Measurements from ENCODE around the gene OR2L2.
"Not testable (repeated sequence)": the region's sequence is repeated elsewhere in the genome, so short reads cannot be mapped to it uniquely, and the experiment has no call there.

Gene OR2L2, protein sequence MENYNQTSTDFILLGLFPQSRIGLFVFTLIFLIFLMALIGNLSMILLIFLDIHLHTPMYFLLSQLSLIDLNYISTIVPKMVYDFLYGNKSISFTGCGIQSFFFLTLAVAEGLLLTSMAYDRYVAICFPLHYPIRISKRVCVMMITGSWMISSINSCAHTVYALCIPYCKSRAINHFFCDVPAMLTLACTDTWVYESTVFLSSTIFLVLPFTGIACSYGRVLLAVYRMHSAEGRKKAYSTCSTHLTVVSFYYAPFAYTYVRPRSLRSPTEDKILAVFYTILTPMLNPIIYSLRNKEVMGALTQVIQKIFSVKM

GRCh38 chr1:248029770-248030169, at the start of gene OR2L2:
Gene OR2L2 (plus strand): TSS chr1:248030070. CDS start chr1:248038268, 8,198 bp downstream.
- DNase-seq (ENCODE audit: low read depth in 4 of 4, low spot score in 1 of 4): no peak

GRCh38 chr1:247992986-247993385, 36.9 kb upstream of the OR2L2 start:
- no peak for DNase-seq (ENCODE audit: low read depth in 4 of 4, low spot score in 1 of 4)

GRCh38 chr1:247998811-247999210, 31.1 kb upstream of the OR2L2 start:
- DNase-seq (ENCODE audit: low read depth in 4 of 4, low spot score in 1 of 4): no peak

GRCh38 chr1:248000169-248000568, 29.7 kb upstream of the OR2L2 start:
- DNase-seq (ENCODE audit: low read depth in 4 of 4, low spot score in 1 of 4): no peak

DNA sequence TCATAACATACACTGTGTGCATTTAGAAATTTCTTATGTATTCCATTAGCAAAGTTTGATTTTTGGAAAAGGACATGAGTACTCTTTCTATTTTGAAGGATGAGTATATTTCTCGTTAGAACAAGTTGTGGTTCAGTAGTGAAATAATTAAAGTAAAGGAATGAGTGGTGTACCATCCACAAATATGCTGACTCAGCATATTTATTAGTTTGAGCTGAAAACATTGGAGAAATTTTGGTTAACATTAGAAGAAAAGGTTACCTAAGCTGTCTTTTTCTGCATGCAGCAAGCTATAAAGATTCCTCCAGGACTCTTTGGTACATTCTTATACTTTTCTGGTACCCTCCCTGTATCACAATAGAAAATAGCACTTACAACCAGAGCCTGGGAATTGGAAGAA, 22.1 kb upstream of the OR2L2 start:
- no peak for DNase-seq (ENCODE audit: low read depth in 4 of 4, low spot score in 1 of 4)

- no peak for DNase-seq (ENCODE audit: low read depth in 4 of 4, low spot score in 1 of 4)
Observed at GRCh38 chr1:248009681-248010080, 20.2 kb upstream of the OR2L2 start.

DNA sequence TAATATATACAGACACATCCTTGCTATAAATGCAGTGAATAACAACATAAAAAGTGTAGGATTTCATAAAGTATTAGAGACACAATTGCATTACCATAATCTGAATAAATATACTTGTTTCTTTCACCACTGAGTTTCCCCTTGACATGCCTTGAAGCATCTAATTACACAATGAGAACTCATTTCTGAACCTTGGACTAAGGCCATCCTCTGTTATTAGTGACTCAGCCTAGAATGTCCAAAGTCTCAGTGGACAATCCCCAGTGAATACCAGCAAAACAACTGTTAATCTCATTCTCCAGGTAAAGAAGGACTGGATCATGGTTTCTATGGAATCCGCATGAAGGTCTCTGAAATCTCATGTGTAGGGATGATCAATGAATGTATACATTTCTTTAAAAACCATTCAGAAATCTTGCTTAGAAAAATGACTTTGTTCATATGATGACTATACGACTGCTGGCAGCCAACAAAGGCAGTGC, 16.6 kb upstream of the OR2L2 start, which contains the start of gene OR2L5:
Gene OR2L5, plus strand, starts transcription at position 432 of the 482 bp plus-strand sequence. CDS start 8,288 bp downstream, outside the sequence.
- no peak for DNase-seq (ENCODE audit: low read depth in 4 of 4, low spot score in 1 of 4)

- no peak for DNase-seq (ENCODE audit: low read depth in 4 of 4, low spot score in 1 of 4)
Observed at GRCh38 chr1:248015803-248016202, 14.1 kb upstream of the OR2L2 start.

GRCh38 chr1:248045209-248045608, 15.3 kb downstream of the OR2L2 start:
- no peak for DNase-seq (ENCODE audit: low read depth in 4 of 4, low spot score in 1 of 4)

GRCh38 chr1:248046536-248046935, 16.7 kb downstream of the OR2L2 start, which contains the start of gene OR2L3:
Gene OR2L3 (plus strand): TSS chr1:248046836. CDS start chr1:248060682, 13,846 bp downstream.
- DNase-seq (ENCODE audit: low read depth in 4 of 4, low spot score in 1 of 4): no peak

GRCh38 chr1:248047008-248047407, 17.1 kb downstream of the OR2L2 start:
- no peak for DNase-seq (ENCODE audit: low read depth in 4 of 4, low spot score in 1 of 4)

DNA sequence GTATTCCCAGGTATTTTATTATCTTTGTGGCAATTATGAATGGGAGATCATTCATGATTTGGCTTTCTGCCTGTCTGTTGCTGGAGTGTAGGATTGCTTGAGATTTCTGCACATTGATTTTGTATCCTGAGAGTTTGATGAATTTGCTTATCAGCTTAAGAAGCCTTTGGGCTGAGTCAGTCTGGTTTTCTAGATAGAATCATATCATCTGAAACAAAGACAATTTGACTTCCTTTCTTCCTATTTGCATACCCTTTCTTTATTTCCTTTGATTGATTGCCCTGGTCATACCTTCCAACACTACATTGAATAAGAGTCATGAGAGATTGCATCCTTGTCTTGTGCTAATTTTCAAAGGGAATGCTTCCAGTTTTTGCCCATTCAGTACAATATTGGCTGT, 24.8 kb downstream of the OR2L2 start:
- DNase-seq (ENCODE audit: low read depth in 4 of 4, low spot score in 1 of 4): no peak

DNA sequence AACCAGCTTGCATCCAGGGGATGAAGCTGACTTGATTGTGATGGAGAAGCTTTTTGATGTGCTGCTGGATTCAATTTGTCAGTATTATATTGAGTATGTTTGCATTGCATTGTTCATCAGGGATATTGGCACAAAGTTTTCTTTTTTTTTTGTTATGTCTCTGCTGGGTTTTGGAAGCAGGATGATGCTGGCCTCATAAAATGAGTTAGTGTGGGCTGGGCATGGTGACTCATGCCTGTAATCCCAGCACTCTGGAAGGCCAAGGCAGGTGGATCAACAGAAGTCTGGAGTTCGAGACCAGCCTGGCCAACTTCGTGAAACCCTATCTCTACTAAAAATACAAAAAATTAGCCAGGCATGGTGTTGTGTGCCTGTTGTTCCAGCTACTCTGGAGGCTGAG, 25.4 kb downstream of the OR2L2 start:
- DNase-seq (ENCODE audit: low read depth in 4 of 4, low spot score in 1 of 4): no peak

- no peak for DNase-seq (ENCODE audit: low read depth in 4 of 4, low spot score in 1 of 4)
Observed at GRCh38 chr1:248065071-248065470, 35.2 kb downstream of the OR2L2 start.

DNA sequence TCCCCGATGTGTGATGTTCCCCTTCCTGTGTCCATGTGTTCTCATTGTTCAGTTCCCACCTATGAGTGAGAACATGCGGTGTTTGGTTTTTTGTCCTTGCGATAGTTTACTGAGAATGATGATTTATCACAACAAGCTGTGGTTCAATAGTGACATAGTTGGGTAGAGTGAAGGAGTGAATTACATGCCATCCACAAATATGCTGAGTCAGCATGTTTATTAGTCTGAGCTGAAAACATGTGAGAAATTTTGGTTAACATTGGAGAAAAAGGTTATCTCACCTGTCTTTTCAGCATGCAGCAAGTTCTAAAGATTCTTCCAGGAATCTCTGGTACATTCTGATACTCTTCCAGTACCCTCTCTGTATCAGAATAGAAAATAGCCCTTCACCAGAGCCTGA, 35.7 kb downstream of the OR2L2 start:
- DNase-seq (ENCODE audit: low read depth in 4 of 4, low spot score in 1 of 4): no peak

- DNase-seq (ENCODE audit: low read depth in 4 of 4, low spot score in 1 of 4): not testable (repeated sequence)
Observed at GRCh38 chr1:248083864-248084263, 54.0 kb downstream of the OR2L2 start.
